ENCODE data around the gene VPS41.

- TF ChIP-seq CTCF (conservative IDR thresholded peaks at IDR 0.05) (no peak), EZH2 (IDR thresholded peaks at IDR 0.05; ENCODE audit: low read depth) (no peak)
These were observed 78.2 kb downstream of the VPS41 start for GRCh38 chr7:38830826-38831225.

All from PC-9 (cell line).